A673 (cell line): ENCODE data around the gene NEDD4L. TPM values are rescaled to one million over a fixed set of nuclear protein-coding genes. Genes with fewer than 3 reads are reported as not detected.
A peak's percentile ranks its signal among the peaks of the same experiment; 100 is the strongest.

Experiments
- BruUV-seq: library from RNA; stranded (reverse); fragments of 400-500 nt; replicated peaks from 2 replicates; lab custom pipeline; 2021; lab: Mats Ljungman, UMichigan
- CTCF ChIA-PET: fragments of 300-600 bp; sonication (Branson Sonifier 250); formaldehyde crosslinking; loops from one replicate; lab custom pipeline; 2022; ENCODE audit warnings: antibody characterized with exemption; lab: Charles Lee
- POLR2A ChIA-PET: fragments of 300-600 bp; sonication (Branson Sonifier 250); formaldehyde crosslinking; loops from one replicate; lab custom pipeline; 2022; ENCODE audit warnings: antibody characterized with exemption; ENCODE audit not compliant: low non-redundant PET; lab: Charles Lee
- DNase-seq: peaks from one replicate; pipeline ENCODE4 v3.0.0-alpha.2; 2015; ENCODE audit warnings: low spot score
- H3K27ac ChIP-seq: fragments of 200-600 bp; sonication (generic); 2 replicates; pipeline ENCODE4 v1.5.1; 2016; ENCODE audit warnings: mixed run types, low read depth, mild to moderate bottlenecking, mixed read lengths, antibody characterized with exemption, low read length; ENCODE audit not compliant: poor library complexity, severe bottlenecking
- H3K27me3 ChIP-seq: fragments of 200-600 bp; sonication (generic); replicated peaks from 2 replicates; pipeline ENCODE4 v1.6.1; 2017; ENCODE audit warnings: mixed run types, low read depth, mild to moderate bottlenecking, mixed read lengths, antibody characterized with exemption, low read length; ENCODE audit not compliant: insufficient read depth, poor library complexity
- H3K36me3 ChIP-seq: fragments of 200-600 bp; sonication (generic); 2 replicates; pipeline ENCODE4 v1.6.1; 2016; ENCODE audit warnings: mixed run types, mild to moderate bottlenecking, mixed read lengths, antibody characterized with exemption, low read length; ENCODE audit not compliant: insufficient read depth, poor library complexity, severe bottlenecking
- H3K4me1 ChIP-seq: fragments of 200-600 bp; sonication (generic); 2 replicates; pipeline ENCODE4 v1.6.1; 2017; ENCODE audit warnings: mixed run types, mild to moderate bottlenecking, mixed read lengths, antibody characterized with exemption, low read length; ENCODE audit not compliant: insufficient read depth, poor library complexity, severe bottlenecking
- H3K4me3 ChIP-seq: fragments of 200-600 bp; sonication (generic); 2 replicates; pipeline ENCODE4 v1.5.1; 2016; ENCODE audit warnings: low read depth, mixed run types, mild to moderate bottlenecking, mixed read lengths, low read length; ENCODE audit not compliant: poor library complexity, severe bottlenecking
- H3K9me3 ChIP-seq: fragments of 200-600 bp; sonication (generic); 2 replicates; pipeline ENCODE4 v1.6.1; 2016; ENCODE audit warnings: mixed run types, low read depth, mild to moderate bottlenecking, mixed read lengths, antibody characterized with exemption, low read length; ENCODE audit not compliant: poor library complexity, severe bottlenecking
- CTCF ChIP-seq: fragments of 300-800, 200-600 bp; sonication (generic); conservative IDR thresholded peaks from 2 replicates; pipeline ENCODE4 v1.5.1; 2017; ENCODE audit warnings: low read depth, mild to moderate bottlenecking, antibody characterized with exemption, low read length, moderate library complexity, mixed read lengths
- EZH2 ChIP-seq: fragments of 200-600 bp; sonication (generic); IDR thresholded peaks from 2 replicates; pipeline ENCODE4 v1.6.1; 2017; ENCODE audit warnings: borderline replicate concordance, low read depth, mild to moderate bottlenecking, mixed read lengths, antibody characterized with exemption, low read length; ENCODE audit not compliant: poor library complexity, severe bottlenecking
- intact Hi-C: fragments of 100-400 bp; cut with micrococcal nuclease; formaldehyde crosslinking; loops from one replicate; pipeline ENCODE4 v1.10.0; 2022; ENCODE audit not compliant: unreplicated experiment
- total RNA-seq: library from RNA; stranded (reverse); gene quantifications from 2 replicates; pipeline ENCODE4 v1.2.3, GENCODE V29; 2021

The NEDD4L gene
- total RNA-seq, 1 experiment from 2014 or later: 15.3 TPM

GRCh38 chr18:58337285-58337684 is 293.3 kb downstream of the NEDD4L start:
- ChIA-PET POLR2A (no interaction called here), CTCF (no interaction called here)
- Histone ChIP-seq H3K36me3 (no peaks in the 10 kb centered on the region), H3K27me3 (no peaks in the 10 kb centered on the region), H3K27ac (no peak overlapping the region), H3K4me3 (no peak overlapping the region), H3K9me3 (no peaks in the 10 kb centered on the region), H3K4me1 (peaks cover 51% of the 10 kb centered on the region)
- intact Hi-C loops: loop anchor here (5.0 kb wide), 1 partner anchor 155 kb away; no protein-coding TSS in a partner anchor
- TF ChIP-seq CTCF (no peak), EZH2 (no peak)
- no peak for DNase-seq
- BruUV-seq: no TSS peak

- CTCF ChIA-PET: no interaction called here
Observed at GRCh38 chr18:58337686-58338085, 293.7 kb downstream of the NEDD4L start.

GRCh38 chr18:58338141-58338540 is 294.1 kb downstream of the NEDD4L start:
- DNase-seq: no peak
- POLR2A ChIA-PET: no interaction called here
- no TSS peak for BruUV-seq
- TF ChIP-seq EZH2 (no peak), CTCF (no peak)
- Histone ChIP-seq H3K27ac (peak overlapping the region; percentile 53), H3K4me3 (no peak overlapping the region), H3K9me3 (no peaks in the 10 kb centered on the region), H3K4me1 (peaks cover 51% of the 10 kb centered on the region), H3K27me3 (no peaks in the 10 kb centered on the region), H3K36me3 (no peaks in the 10 kb centered on the region)
- CTCF ChIA-PET: interaction anchor here (1.1 kb wide), 1 partner anchor 16 kb away, joined by 3 read pairs; no protein-coding TSS in a partner anchor
- intact Hi-C loops: loop anchor here (5.0 kb wide), 1 partner anchor 154 kb away; no protein-coding TSS in a partner anchor

More at GRCh38 chr18:58337686-58338085, 293.7 kb downstream of the NEDD4L start:
- peaks cover 51% of the 10 kb centered on the region for H3K4me1 ChIP-seq
- H3K27me3 ChIP-seq: no peaks in the 10 kb centered on the region
- DNase-seq: peak; percentile 52
- H3K36me3 ChIP-seq: no peaks in the 10 kb centered on the region
- no peaks in the 10 kb centered on the region for H3K9me3 ChIP-seq
- intact Hi-C loops: loop anchor here (5.0 kb wide), 1 partner anchor 155 kb away; no protein-coding TSS in a partner anchor
- TF ChIP-seq EZH2 (no peak), CTCF (no peak)
- peak overlapping the region; percentile 53 for H3K27ac ChIP-seq
- no peak overlapping the region for H3K4me3 ChIP-seq
- POLR2A ChIA-PET: no interaction called here
- BruUV-seq: no TSS peak
